ENCODE results near the gene DHX32.
A peak's percentile ranks its signal among the peaks of the same experiment; 100 is the strongest.
"Not testable (repeated sequence)": the region's sequence is repeated elsewhere in the genome, so short reads cannot be mapped to it uniquely, and the experiment has no call there.

Gene DHX32

GRCh38 chr10:125895130-125896087, 14.3 kb upstream of the DHX32 start:
- Histone ChIP-seq H3K27me3 (peaks cover 30% of the 10 kb centered on the region), H3K4me3 (ENCODE audit: low read depth, low read length) (peak overlapping the region; percentile 48)
- not testable (repeated sequence) for H3K4me1 ChIP-seq, H3K36me3 ChIP-seq, H3K9me3 ChIP-seq
- DNase-seq, result peak; percentile 47

DNA sequence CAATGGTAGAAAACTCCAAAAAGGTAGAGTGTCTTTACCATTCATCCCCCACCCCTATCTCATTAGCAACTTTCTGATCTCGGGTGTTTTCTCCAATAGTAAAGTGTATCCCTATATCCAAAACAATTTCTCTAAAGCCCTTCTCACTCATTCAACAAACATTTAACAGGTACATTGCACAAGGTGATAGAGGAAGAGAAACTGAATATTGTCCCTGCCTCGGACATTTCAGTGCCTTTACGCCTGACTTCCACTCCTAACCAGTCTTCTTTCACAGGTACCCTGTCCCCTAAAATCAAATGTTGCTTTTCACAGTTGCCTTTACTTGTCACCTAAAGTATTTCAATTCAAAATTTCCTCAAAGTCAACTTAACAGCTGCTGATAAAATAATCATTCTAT, 13.1 kb upstream of the DHX32 start:
- not testable (repeated sequence) for H3K36me3 ChIP-seq; H3K4me1 ChIP-seq; H3K9me3 ChIP-seq; H3K4me3 ChIP-seq (ENCODE audit: low read depth, low read length); DNase-seq
- peaks cover 30% of the 10 kb centered on the region for H3K27me3 ChIP-seq

GRCh38 chr10:125892402-125892801, 11.3 kb upstream of the DHX32 start:
- H3K27me3 ChIP-seq, result peaks cover 23% of the 10 kb centered on the region
- H3K4me1 ChIP-seq; H3K36me3 ChIP-seq; H3K4me3 ChIP-seq (ENCODE audit: low read depth, low read length); H3K9me3 ChIP-seq; DNase-seq: not testable (repeated sequence)

GRCh38 chr10:125889441-125889840, 8.3 kb upstream of the DHX32 start:
- H3K27me3 ChIP-seq; H3K4me1 ChIP-seq; H3K4me3 ChIP-seq (ENCODE audit: low read depth, low read length); H3K9me3 ChIP-seq; DNase-seq; H3K36me3 ChIP-seq: not testable (repeated sequence)

GRCh38 chr10:125886914-125887512, 5.9 kb upstream of the DHX32 start:
- H3K9me3 ChIP-seq, result no peaks in the 10 kb centered on the region
- TF ChIP-seq, protein P1, sequence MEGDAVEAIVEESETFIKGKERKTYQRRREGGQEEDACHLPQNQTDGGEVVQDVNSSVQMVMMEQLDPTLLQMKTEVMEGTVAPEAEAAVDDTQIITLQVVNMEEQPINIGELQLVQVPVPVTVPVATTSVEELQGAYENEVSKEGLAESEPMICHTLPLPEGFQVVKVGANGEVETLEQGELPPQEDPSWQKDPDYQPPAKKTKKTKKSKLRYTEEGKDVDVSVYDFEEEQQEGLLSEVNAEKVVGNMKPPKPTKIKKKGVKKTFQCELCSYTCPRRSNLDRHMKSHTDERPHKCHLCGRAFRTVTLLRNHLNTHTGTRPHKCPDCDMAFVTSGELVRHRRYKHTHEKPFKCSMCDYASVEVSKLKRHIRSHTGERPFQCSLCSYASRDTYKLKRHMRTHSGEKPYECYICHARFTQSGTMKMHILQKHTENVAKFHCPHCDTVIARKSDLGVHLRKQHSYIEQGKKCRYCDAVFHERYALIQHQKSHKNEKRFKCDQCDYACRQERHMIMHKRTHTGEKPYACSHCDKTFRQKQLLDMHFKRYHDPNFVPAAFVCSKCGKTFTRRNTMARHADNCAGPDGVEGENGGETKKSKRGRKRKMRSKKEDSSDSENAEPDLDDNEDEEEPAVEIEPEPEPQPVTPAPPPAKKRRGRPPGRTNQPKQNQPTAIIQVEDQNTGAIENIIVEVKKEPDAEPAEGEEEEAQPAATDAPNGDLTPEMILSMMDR (IDR thresholded peaks at IDR 0.05; ENCODE audit: low read depth, low read length), result no peak
- H3K27me3 ChIP-seq, result no peaks in the 10 kb centered on the region; the same call in 1 of the 2 replicates
- H3K36me3 ChIP-seq, result no peaks in the 10 kb centered on the region
- DNase-seq, result no peak
- H3K4me3 ChIP-seq (ENCODE audit: low read depth, low read length), result no peak overlapping the region
- no peaks in the 10 kb centered on the region for H3K4me1 ChIP-seq

- Histone ChIP-seq H3K4me3 (ENCODE audit: low read depth, low read length) (no peak overlapping the region), H3K27me3 (no peaks in the 10 kb centered on the region; the same call in 1 of the 2 replicates), H3K36me3 (no peaks in the 10 kb centered on the region), H3K9me3 (no peaks in the 10 kb centered on the region), H3K4me1 (no peaks in the 10 kb centered on the region)
- TF ChIP-seq, protein P1 (IDR thresholded peaks at IDR 0.05; ENCODE audit: low read depth, low read length), result no peak
- DNase-seq, result no peak
Measured at GRCh38 chr10:125883211-125883610, 2.1 kb upstream of the DHX32 start.

DNA sequence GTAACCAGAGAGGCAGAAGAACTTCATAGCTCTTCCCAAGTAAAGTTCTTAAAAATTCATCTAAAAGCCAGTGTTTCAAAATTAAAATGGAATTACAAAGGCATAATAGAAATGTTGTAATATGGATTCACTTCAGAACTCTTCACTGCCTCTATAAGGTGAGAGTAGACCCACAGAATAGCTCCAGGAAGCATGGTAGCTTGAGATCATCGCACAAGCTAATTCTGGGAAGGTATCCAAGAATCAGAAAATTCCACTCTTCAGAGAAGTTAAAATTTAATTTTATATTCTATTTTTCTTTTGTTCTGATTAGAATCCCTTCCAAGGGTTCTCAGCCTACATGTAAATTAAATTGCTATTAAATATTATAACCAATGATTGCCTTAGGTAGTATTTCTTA, 1.5 kb upstream of the DHX32 start:
- Histone ChIP-seq H3K9me3 (no peaks in the 10 kb centered on the region), H3K4me3 (ENCODE audit: low read depth, low read length) (no peak overlapping the region), H3K36me3 (no peaks in the 10 kb centered on the region), H3K4me1 (no peaks in the 10 kb centered on the region), H3K27me3 (no peaks in the 10 kb centered on the region; the same call in 1 of the 2 replicates)
- DNase-seq, result no peak
- TF ChIP-seq, protein P1 (IDR thresholded peaks at IDR 0.05; ENCODE audit: low read depth, low read length), result no peak

- Histone ChIP-seq H3K4me3 (ENCODE audit: low read depth, low read length) (no peak overlapping the region), H3K36me3 (no peaks in the 10 kb centered on the region), H3K27me3 (no peaks in the 10 kb centered on the region; the same call in 1 of the 2 replicates), H3K9me3 (no peaks in the 10 kb centered on the region), H3K4me1 (no peaks in the 10 kb centered on the region)
- TF ChIP-seq, protein P1 (IDR thresholded peaks at IDR 0.05; ENCODE audit: low read depth, low read length), result no peak
- DNase-seq, result no peak
Measured at GRCh38 chr10:125880719-125881118, 373 bp downstream of the DHX32 start.
